GM21825 (cell line): ENCODE data around the gene BTAF1.
A peak's percentile ranks its signal among the peaks of the same experiment; 100 is the strongest.
"Not testable (repeated sequence)": the region's sequence is repeated elsewhere in the genome, so short reads cannot be mapped to it uniquely, and the experiment has no call there.

ENCODE experiments used
- ATAC-seq: cut with Tn5 transposase; IDR thresholded peaks from one replicate; pipeline ENCODE4 v1.9.1; 2021; ENCODE audit warnings: mild to moderate bottlenecking, moderate library complexity; ENCODE audit not compliant: unreplicated experiment

The BTAF1 gene

DNA sequence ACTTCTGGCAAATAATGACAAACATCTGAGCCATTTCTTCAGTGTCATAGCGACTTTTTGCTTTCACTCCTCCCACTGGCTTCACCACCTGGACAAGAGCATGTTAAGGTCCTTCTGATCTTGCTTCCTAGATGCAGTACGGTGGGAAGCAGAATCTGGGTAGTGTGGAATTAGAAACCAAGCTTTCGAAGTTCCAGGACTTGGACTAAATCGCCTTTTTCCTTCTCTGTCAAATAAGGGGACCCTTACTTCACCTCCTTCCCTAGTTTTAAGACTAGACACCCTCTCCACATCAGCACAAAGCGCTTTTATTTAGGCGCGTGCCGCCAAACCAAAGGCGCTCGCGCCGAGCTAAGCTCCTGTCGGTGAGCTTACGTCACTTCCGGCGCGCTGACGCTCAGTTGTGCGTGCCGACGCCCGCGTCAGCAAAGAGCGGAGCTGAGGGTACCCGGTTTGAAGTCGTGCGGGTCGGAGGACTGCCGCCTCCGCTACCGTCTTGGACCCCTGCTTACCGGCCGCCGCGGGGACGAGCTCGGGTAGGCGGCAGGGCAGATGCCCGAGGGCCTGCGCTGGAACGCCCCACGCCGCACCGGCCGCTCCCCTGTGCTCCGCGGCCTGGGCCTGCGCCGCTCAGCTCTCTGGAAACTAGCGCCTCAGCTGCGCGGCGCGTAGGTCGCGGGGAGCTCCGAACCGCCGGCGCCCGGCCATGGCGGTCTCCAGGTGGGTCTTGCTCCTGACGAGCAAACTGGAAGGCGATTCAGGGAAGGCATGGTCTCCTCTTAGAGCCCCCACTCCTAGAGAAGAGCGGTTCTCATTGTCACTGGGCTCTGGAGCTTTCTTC, at the start of gene BTAF1:
BTAF1 (plus strand) TSS at position 400 of the 841 bp plus-strand sequence; CDS start at position 707, 307 bp downstream.
- peak; percentile 97 for ATAC-seq

DNA sequence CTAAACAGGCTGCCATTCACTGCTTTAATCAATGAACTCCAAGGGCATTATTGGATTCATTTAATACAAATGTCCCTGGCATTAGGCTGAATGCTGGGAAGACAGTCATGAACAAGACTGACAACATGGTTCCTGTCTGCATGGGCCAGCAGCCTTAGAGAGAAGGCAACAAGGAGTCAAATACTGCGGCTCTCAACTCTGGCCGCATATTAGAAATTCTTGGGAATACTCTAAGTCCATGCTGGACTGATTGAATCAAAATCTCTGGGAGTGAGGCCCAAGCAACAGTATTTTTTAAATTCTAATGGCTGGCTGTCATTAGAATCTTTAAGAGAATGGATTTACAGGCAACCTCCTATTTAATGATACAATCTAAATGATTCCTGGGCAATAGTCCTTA, 48.4 kb upstream of the BTAF1 start:
- ATAC-seq: no peak

DNA sequence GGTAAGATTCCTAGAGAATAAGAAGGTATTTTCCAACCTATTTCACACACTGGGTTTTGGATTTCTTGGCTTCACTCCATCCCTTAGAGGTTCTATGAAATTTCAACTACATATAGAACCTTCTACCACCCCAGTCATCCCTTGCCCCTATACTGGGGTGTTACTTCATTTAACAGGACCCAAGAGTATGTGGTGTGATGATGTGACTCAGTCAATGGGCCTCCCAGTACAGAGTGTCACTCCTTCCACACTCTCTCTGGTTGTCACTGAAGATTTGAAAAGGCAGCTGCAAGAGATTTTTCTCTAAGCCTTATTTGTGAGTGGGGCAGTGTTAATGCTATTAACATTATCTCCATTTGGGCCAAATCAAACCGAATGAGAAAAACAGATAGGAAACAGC, 47.8 kb upstream of the BTAF1 start:
- no peak for ATAC-seq

DNA sequence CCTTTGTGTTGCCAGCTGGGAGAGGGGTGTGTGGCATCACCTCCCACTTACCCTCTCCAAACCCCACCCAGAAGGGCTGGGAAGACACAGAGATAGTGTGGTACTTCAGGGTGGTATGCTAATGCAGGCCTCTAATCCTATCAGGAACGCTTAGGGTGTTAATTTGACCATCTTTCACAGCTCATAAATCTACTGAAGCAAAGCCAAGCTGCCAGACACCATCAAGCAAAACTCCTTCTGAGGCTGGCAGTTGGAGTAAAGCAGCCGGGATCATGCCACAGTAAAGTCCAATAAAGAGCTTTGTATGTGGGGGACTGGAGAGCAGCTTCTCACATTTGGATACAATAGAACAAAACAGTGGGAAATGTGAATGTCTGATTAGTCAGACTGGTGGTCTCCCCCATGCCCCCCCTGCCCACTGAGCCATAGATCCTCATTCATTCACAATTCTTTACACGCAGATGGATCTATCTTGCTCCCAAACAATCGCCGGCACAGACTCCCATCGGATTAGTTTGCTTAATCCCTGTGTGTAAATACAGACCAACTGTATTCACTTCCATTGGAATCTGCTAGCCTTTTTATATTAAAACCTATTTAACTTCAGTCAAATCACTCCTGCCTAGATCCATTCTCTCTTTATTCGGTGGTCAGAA, 43.9 kb upstream of the BTAF1 start:
- ATAC-seq: no peak

DNA sequence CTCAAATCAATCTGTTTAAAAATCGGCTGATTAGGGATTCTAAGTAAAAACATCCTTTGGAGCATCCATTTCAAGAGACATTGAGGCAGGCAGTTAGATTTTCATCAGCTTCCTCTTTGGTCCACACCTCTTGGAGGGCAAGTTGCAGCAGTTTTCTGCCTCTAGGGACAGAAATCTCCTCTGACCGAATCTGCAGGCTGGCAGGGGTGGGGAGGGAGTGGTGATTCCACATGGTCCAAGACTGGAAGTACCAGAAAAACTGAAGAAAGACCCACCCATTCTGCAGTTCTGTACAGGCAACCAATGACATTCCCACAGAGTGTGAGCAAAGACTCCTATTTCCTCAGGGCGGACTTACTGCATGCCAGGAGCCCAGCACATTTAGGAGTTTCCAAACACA, 43.3 kb upstream of the BTAF1 start:
- no peak for ATAC-seq

DNA sequence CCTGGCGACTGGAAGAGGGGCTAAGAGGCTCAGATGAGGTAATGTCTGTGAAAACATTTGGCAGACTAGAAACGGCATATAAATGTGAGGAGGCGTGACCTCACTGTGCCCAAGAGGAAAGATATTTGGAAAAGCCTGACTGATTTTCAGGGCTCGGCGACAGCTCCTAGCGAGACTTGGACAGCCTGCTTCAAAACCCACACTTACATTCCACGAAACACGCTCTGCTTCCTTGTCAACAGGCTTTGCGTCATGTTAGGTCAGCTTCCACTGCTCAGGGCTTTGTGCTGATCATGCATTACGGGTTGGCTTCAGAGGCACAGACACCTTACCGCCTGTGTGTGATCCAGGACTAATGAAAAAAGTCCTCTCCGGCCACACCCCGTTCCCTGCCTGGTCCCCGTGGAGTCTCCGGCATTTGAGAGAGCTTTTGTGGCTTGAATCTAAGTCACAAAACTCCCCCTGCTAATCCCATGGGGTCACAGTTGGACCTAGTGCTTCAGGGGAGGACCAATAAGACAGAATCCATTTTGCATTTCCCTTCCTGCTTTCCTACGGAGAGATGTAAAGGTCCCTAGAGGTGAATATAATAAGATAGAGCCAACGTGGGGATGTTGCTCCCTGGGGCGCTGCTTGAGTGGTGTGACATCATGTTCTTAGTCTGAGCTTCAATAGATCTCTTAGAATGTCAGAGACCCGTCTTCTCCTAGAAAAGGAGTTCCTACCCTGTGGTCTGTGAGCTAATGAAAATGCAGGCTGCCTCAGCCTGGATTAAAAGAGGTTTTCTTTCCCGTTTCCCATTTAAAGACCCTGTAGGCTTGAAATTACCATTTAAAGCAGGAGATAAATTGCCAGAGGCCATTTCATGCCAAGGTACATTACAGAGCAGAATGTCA, 39.8 kb upstream of the BTAF1 start:
- no peak for ATAC-seq

DNA sequence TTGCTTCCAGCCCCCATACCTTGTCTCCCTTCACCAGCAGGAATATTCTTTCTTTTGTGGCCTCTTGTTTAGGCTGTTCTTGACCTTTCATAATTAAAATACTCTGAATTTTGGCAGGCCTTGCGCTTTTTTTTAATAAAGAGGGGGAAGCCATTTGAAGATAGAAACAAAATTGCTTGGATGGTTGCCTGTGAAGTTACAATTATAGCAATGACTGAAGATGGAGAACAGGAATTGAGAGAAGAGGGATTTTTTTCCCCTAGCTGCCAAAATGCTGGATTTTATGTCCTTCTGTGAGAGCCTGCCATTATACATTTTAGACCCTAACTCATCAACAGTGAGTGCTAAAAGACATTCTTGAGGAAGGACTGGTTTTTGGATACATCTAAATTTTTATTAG, 39.0 kb upstream of the BTAF1 start:
- ATAC-seq: no peak

DNA sequence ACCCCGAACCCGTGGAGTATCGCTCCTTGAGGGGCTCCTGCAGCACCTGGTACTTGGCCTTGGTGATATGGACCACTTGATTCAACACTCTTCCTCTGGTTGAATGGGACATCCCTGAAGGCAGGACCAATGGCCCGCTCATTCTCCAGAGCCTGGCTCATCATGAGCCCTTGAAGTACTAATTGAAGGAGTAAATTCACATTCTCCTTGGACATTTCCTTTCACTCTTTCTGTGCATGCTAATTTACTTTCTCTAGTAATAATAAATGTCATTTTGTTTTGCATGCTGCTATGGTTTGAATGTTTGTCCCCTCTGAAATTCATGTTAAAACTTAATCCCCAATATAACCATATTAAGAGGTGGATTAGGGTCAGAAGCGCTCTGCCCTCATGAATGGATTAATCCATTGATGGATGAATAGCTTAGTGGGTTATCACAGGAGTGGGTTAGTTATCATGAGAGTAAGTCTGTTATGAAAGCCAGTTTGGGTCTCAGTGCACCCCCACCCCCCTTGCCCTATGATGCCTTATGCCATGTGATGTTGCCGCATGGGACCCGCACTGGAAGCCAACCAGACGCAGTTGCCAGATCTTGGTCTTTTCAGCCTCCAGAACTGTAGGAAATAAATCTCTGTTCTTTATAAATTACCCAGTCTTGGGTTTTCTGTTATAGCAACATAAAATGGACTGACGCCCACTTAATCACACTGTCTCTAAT, 38.0 kb upstream of the BTAF1 start:
- ATAC-seq: no peak

DNA sequence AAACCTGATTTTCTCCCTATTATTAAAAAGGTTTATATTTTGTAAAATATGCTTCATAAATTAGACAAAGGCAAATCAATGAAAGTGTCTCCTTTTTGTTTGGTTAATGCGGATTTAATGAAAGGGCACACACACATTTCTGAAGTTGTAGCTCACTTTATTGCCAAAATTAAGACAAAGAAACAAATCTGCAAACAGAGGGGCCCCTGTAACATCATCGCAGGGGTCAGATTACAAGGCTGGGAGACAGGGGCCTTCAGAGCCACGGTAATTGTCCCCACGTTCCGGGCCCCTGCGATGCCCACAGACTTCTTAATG, 36.7 kb upstream of the BTAF1 start:
- ATAC-seq: no peak

DNA sequence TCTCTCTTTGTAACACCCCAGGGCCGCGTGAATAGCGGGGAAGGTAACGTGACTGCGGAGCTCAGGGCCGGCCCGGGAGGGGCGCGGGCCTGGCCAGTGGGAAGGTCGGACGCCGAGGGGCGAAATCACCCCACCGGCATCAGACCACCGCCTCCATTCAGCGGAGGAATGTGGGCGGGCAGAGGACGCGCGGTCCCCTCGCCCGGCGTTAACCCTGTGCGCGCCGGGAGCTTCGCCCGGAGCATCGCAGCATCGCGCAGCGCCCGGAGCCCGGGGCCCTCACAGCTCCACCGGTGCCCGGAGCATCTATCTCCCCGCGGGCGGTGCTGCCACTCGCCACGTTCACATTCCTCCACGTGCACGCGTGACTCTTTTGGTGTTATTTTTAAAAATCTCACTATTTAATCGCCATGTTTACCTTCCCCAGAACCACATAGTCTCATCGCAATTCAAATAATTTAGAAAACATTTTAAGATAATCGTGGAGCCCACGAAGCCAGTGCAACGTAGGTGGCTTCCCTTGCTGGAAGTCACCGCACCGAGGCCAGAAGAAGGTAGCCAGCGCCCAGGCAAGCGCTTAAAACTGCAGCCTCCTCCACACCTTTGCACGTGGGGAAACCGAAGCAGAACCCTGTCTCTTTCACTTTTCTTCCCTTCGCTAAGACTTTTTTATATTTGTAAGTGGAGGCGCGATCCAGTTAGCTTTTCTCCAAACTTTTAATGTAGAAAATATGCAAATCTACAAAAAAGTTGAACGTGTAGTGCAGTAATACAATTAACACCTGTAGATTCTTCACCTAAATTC, 36.1 kb upstream of the BTAF1 start:
- no peak for ATAC-seq

DNA sequence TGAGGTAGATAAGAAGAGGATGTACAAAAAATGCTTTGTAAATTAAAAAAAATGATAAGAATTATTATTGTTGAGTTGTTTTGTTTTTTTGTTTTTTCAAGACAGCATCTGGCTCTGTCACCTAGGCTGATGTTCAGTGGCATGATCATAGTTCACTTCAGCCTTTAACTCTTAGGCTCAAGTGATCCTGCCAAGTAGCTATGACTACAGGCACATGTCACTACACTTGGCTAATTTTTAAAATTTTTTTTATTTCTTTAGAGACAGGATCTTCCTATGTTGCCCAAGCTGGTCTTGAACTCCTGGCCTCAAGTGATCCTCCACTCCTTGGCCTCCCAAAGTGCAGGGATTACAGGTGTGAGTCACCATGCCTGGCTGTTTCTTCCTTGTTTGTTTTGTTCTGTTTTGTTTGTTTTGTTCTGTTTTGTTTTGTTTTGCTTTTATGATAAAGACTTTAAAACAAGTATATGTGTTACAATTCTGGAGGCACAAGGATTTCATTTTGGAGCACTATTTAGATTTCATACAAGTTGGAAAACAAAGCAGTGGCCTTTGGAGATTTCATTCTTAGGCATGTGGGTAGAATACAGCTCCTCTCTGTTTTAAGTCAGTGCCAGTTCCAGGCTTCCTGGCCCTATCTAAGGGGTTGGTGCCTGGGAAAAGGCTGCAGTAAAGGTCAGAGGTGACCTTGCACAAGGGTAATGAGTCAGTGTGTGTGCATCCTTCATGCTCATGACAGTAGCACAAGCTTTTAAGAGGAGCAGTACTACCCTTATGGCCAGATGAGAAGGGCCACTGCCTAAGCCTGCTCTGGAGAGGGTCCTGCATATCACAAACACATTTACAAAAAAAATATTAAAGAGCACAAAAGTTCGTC, 32.2 kb upstream of the BTAF1 start:
- ATAC-seq: no peak

DNA sequence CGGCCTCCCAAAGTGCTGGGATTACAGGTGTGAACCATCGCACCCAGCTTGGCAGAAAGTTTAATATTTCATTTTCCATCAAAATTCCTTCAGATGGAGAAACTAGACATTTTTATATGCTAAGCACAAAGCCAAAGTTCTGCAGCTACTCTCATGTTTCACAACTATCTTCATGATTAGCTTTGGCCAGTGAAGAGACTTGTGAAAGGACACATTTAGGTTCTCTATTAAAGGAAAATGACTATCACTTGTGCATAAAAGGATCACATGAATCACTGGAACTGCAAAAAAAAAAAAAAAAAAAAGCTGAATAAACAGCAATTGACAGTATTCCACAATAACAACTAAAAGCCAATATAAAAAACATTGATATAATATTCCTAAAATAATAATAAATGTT, 30.5 kb upstream of the BTAF1 start:
- ATAC-seq: no peak

DNA sequence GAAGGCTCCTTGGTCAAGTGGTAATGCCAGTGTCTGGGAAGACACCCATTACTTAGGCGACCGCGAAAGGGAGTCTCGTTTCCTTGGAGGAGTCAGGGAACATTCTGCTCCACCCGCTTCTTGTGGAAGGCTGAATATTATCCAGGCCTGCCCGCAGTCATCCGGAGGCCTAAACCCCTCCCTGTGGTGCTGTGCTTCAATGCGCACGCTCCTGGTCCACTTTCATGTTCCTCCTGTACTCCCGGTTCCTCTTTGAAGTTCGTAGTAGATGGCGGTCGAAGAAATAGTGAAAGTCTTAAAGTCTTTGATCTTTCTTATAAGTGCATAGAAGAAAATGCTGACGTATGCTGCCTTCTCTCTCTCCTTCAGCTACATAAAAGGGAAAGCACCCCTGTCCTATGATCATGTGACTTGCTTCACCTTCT, 29.3 kb upstream of the BTAF1 start:
- not testable (repeated sequence) for ATAC-seq

DNA sequence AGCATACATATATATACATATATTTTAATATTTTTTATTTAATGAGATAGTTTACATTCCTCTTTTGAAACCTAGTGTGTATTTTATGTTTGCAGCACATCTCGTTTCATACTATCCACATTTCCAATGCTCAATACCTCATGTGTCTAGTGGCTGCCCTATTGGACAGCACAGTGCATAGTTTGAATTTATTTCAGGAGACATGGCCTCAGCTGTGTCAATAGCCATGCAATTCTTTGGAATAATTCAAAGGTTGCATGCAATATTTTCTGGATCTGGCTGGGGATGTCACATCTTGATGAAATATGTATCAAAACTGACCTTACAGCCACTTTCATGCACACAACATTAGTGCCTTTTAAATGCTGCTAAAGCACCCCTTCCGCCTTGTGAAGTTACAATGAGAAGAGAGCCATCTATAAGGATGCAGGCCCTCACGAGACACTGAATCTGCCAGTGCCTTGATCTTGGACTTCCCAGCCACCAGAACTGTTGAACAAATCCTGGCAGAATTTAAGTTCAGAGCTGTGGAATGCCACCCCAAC, 27.3 kb upstream of the BTAF1 start:
- no peak for ATAC-seq

DNA sequence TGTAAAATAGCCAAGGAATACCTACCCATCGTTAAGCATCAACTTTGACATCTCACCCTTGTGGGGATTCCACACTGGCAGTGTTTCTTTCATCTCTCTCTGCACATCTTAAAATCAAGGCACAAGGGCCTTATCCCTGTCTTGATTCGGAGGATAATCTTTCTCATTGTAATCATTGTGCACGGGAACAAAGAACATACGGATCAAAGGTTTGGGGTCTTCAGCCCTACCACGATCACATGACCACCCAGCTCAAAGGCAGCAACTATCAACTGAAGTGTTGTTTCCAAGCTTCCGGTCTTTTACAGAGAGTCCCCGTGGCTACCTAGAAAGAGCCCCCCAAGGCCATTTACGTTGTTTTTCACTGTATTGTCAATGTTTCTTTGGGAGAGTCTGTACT, 26.1 kb upstream of the BTAF1 start:
- no peak for ATAC-seq

DNA sequence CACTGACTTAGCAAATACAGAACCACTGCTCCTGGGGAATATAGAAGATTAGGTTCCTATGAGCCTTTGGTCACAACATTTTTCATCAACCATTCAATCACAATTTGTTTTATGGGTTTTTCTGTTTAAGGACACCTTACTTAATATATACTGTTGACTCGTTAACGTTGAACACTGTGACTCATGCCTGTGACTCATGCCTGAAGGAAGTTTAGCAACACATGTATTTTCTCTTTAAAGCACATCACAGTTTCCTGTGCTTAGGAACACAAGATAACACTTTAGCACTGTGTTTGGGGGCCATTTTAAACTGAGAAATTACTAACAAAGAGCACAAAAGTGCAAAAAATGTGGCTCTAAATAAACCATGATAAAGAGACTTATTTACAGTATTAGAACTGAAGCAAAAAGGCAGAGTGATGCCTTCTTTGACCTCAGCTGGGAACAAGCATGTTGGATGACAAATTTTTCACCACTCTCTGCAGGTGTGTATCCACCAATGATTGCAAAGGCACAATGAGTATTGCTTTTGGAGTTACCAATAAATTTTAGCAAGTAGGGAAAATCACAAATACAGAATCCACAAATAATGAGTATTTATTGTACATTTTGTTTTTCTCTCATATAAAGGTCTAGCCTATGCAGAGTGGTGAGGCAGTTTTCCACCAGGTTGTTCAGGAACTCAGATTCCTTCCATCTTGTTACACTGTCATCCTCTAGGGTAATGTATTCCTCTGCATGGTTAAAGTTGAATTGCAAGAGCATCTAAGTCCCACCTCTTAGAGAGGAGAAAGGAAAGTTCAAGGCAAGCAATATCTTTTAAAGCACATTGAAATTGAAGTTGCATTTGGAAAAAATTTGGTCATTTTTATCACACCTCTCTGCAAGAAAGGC, 21.5 kb upstream of the BTAF1 start:
- ATAC-seq: no peak

DNA sequence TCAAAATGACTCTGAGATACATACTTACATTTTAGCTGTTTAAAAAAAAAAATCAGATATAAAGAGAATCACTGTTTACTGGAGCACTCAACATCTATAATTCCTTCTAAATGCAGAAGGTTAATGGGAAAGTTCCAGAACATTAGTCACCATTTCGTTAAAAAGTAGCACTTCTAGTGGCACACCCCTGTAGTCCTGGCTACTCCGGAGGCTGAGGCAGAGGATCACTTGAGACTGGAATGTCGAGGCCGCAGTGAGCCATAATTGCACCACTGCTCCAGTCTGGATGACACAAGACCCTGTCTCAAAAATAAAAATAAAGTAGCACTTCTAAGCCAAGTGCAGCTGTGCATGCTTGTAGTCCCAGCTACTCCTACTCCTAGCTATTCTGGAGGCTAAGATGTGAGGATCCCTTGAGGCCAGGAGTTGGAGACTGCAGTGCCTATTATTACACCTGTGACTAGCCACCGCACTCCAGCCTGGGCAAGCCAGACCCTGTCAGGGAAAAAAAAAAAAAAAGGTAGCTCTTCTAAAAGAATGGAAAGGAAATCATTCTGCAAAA, 16.5 kb upstream of the BTAF1 start:
- ATAC-seq: no peak

DNA sequence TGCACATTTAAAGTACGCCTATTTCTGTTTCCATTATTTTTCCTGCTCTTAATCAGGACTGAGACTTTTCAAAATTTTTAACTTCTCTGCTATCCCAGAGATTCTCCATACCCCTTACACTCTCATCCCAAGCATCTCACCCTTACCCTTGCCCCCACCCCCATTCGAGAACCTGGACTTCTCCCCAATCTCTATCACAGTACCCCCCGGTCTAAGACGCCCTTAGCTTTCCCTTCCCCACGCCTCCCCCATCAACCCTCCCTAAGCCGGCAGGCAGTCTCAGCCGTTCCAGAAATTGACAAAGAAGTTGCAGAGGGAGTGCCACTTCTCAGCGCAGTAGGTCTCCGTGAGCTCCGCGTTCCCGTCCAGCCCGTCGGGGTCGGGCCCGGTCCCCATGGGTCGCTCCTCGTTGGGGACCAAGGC, 15.6 kb upstream of the BTAF1 start:
- ATAC-seq: no peak
